GM21528 (cell line): ENCODE measurements around the gene KRT76.
"Not testable (repeated sequence)": the region's sequence is repeated elsewhere in the genome, so short reads cannot be mapped to it uniquely, and the experiment has no call there.

Experiments used
- ATAC-seq: cut with Tn5 transposase; IDR thresholded peaks from one replicate; pipeline ENCODE4 v1.9.1; 2021; ENCODE audit warnings: mild to moderate bottlenecking, moderate library complexity; ENCODE audit not compliant: unreplicated experiment, low FRiP score

KRT76 gene

GRCh38 chr12:52765702-52766101 lies 11.4 kb downstream of the KRT76 start:
- no peak for ATAC-seq

- no peak for ATAC-seq
These were observed 13.2 kb downstream of the KRT76 start for GRCh38 chr12:52763991-52764390.

- no peak for ATAC-seq
These were observed 14.0 kb downstream of the KRT76 start for GRCh38 chr12:52763036-52763659.

GRCh38 chr12:52761802-52762201 lies 15.3 kb downstream of the KRT76 start:
- no peak for ATAC-seq

GRCh38 chr12:52761218-52761617 lies 15.9 kb downstream of the KRT76 start:
- not testable (repeated sequence) for ATAC-seq

GRCh38 chr12:52760623-52761022 lies 16.5 kb downstream of the KRT76 start:
- ATAC-seq, result no peak

- no peak for ATAC-seq
These were observed 17.4 kb downstream of the KRT76 start for GRCh38 chr12:52759695-52760094.

- no peak for ATAC-seq
These were observed 17.9 kb downstream of the KRT76 start for GRCh38 chr12:52759218-52759617.

GRCh38 chr12:52757449-52758176 lies 19.5 kb downstream of the KRT76 start:
- no peak for ATAC-seq

- ATAC-seq, result no peak
These were observed 20.7 kb downstream of the KRT76 start for GRCh38 chr12:52756281-52756960.

- no peak for ATAC-seq
These were observed 21.6 kb downstream of the KRT76 start for GRCh38 chr12:52755533-52755932.

GRCh38 chr12:52754135-52754534 lies 23.0 kb downstream of the KRT76 start:
- ATAC-seq, result no peak

GRCh38 chr12:52753283-52753682 lies 23.9 kb downstream of the KRT76 start:
- no peak for ATAC-seq

GRCh38 chr12:52752516-52752915 lies 24.6 kb downstream of the KRT76 start:
- ATAC-seq, result no peak

- no peak for ATAC-seq
These were observed 25.4 kb downstream of the KRT76 start for GRCh38 chr12:52751795-52752194.

GRCh38 chr12:52750532-52750931 lies 26.6 kb downstream of the KRT76 start:
- not testable (repeated sequence) for ATAC-seq

- no peak for ATAC-seq
These were observed 27.3 kb downstream of the KRT76 start for GRCh38 chr12:52749827-52750226.

- no peak for ATAC-seq
These were observed 28.6 kb downstream of the KRT76 start for GRCh38 chr12:52748578-52748977.

- ATAC-seq, result no peak
These were observed 31.6 kb downstream of the KRT76 start for GRCh38 chr12:52745554-52745953.

- no peak for ATAC-seq
These were observed 32.5 kb downstream of the KRT76 start for GRCh38 chr12:52744493-52745156.

- ATAC-seq, result no peak
These were observed 34.2 kb downstream of the KRT76 start for GRCh38 chr12:52742822-52743457.
